RCC 7860 (cell line): Measurements from ENCODE around the gene CYP4V2.
"Not testable (repeated sequence)": the region's sequence is repeated elsewhere in the genome, so short reads cannot be mapped to it uniquely, and the experiment has no call there.

Experiments
- DNase-seq: peaks from one replicate; pipeline ENCODE4 v3.0.0-alpha.2; 2015; ENCODE audit warnings: low spot score
- FAIRE-seq: peaks from 2 replicates; lab custom pipeline; 2012; peaks lifted over from hg19 to GRCh38; lab: Jason Lieb, UNC

Gene CYP4V2

DNA sequence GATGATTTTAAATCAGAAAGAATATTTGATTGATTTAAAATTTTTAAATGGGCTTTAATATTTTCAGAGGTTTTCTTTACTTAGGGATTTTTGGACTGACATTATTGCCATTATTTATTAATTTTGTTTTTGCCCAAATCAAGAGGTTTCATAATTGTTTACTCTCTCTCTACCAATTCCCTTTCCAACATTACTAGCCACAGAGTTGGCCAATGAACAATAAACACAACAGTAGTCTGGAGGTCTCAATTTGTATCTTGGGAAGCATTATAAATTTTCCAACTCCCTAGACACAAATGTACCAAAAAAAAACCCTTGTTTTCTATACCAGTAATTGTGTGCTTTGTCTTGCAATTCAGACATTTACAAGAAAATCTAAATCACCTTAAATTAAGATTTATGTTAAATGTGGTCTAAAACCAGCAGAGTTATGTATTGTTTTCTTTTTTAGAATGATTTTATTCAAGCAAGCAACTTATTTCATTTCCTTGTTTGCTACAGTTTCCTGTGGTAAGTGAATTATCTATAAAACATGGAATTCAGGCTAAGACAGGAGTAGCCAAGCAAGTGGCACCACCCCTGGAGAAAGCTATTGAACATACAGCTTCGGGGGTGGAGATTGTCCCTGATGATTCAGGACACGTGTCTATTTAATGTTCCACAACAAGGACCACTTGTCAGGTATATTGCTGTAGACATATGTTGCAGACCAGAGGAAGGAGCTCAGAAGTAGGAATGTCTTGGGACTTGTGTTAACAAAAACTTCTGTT, 36.6 kb downstream of the CYP4V2 start:
- FAIRE-seq: no peak
- no peak for DNase-seq

DNA sequence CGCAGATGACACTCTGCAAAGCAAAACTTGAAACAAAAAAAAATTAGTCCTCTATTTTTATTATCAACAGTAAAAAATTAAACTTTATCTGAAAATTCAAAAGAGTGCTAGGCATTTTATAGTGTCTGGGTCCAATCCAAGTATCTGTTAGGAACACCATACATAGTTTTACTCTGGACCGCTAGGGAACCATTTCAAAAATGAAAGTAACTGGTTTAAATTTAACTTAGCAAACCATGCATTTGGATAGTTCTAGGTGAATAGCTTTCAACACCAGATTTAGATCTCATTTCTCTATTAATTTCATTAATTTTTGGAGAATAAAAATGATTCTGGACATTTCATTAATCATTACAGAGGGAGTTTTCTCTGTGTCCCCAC, 37.1 kb downstream of the CYP4V2 start:
- FAIRE-seq: no peak

DNA sequence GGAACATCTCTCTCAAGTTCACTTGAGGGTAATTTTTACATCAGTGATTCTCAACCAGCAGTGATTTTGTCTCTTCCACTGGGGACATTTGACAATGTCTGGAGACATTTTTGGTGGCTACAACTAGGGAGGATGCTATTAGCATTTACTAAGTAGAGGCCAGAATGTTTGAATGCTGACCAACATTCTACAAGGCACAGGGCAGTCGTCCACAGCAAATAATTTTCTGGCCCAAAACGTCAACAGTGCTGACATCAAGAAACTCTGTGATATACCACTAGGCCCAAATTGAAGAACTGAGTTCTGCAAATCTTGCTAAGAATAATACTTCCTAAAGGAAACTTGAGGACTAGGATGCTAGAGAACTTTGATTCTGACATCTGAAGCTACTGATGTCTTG, 43.0 kb downstream of the CYP4V2 start:
- DNase-seq: no peak
- FAIRE-seq: no peak

More for the DNA sequence above, 37.1 kb downstream of the CYP4V2 start:
- no peak for DNase-seq

DNA sequence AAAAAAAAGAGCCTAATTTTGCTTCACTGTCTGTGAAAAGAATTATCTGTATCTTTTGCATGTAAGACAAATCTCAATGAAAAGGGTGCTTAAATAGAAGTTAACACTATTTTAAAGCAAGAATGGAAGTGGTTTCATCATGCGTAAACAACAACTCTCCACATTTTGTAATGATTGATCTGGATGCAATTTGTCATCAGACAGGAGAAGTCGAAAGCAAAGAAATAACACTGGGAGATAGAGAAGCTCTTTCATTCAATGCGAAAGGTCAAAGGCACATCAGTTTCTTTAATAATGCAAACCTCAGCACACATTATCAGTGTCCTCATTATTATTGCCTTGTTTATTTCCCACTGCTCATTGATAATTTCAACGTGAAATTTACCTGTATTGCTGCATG, 44.8 kb downstream of the CYP4V2 start:
- FAIRE-seq: no peak
- DNase-seq: no peak

DNA sequence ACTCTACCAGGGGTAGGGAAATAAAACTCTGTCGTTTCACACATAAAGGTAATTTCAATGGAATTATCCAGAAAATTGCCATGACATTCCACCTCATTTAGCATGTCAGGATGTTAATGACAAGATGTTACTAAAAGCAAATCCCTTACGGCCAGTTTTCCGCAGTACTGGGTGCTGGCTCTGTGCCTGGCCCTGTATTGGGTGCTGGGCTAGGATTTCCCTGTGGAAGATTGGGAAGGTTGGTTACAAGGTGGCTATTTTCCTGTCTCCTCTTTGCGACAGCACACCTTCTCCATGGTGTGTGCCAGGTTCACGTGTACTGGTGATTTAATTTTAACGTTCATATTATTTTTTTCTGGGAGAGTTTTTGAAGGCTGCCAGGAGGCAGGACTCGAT, 49.1 kb downstream of the CYP4V2 start:
- FAIRE-seq (no peak), DNase-seq (no peak)

DNA sequence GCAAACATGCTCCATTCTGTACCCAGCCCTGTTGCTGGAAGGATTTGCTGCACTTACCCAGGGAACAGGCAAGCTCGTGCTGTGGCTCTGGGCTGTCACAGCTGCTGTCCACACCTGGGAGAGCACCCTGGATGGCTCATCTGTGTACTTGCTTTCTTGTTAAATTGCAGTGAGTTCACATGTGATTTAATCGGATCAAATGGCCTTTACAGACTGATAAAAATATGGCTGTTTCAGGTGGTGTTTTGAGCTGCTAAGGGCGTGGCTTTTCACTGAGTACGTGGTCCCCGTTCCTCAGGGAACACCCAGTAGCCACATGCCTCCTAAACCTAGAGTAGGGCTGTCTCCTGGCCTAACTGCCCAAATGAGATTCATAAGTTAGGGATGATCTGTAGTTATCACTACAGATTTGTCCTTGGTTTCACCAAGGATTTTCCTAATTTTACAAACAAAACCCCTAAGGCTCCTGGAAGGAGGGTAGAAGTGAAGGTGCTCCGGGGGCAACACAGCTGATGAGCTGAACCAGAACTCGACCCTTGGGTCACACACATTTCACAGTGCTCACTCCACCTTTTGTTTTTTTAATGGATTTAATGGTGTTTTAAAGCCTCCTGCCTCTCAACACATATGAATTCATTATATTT, 49.6 kb downstream of the CYP4V2 start:
- DNase-seq (no peak), FAIRE-seq (no peak)

DNA sequence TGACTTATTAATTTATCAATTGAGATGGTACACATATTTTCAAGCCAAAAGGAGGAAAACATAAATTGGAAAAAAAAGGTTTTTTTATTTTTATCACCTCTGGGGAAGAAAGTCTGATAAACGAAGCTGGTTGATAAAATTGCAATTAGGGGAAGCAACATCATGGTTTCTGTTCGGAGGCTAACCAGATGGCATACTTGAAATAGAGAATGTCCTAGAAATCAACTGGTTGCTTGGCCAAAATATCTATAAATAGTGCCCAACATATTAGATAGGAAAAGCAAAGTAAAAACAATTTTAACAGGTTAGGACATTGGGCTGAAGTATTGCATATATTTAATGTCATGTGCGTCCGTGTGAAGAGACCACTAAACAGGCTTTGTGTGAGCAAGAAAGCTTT, 50.2 kb downstream of the CYP4V2 start:
- FAIRE-seq: no peak

DNA sequence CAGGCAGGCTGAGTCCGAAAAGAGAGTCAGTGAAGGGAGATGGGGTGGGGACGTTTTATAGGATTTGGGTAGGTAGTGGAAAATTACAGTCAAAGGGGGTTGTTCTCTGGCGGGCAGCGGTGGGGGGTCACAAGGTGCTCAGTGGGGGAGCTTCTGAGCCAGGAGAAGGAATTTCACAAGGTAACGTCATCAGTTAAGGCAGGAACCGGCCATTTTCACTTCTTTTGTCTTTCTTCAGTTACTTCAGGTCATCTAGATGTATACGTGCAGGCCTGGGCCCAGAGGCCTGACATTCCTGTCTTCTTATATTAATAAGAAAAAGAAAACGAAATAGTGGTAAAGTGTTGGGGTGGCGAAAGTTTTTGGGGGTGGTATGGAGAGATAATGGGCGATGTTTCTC, 50.7 kb downstream of the CYP4V2 start:
- not testable (repeated sequence) for FAIRE-seq, DNase-seq

More for the DNA sequence above, 50.2 kb downstream of the CYP4V2 start:
- no peak for DNase-seq

DNA sequence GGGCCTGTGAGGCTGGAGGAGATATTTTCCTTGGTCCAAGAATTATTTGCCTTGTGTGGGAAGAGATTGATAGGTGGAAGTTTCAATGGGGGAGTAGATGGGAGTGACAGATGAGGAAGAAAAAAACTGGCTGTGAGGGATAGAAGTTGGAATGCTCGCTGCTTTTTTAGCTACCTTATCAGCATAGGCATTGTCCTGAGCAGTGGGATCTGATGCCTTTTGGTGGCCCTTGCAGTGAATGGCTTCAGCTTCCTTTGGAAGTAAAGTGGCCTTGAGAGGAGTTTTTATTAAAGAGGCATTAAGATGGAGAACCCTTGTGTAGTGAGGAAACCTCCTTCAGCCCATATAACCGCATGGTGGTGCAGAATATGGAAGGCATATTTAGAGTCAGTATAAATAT, 52.0 kb downstream of the CYP4V2 start:
- DNase-seq: no peak

DNA sequence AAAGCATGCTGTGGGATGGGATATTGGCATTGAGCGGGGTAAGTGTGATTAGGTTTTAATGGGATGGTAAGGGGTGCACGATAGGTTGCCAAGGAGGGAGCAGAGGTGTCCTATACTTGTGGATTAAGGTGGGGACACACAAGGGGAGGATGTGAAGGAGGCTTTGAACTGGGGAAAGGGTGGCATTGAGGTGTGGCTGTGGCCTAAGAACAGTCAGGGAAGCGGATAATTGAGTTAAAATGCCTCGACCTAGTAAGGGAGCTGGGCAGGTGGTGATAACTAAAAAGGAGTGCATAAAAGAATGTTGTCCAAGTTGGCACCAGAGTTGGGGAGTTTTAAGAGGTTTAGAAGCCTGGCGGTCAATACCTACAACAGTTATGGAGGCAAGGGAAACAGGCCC, 53.5 kb downstream of the CYP4V2 start:
- no peak for FAIRE-seq
- DNase-seq: no peak

More for the DNA sequence above, 52.0 kb downstream of the CYP4V2 start:
- FAIRE-seq: no peak

DNA sequence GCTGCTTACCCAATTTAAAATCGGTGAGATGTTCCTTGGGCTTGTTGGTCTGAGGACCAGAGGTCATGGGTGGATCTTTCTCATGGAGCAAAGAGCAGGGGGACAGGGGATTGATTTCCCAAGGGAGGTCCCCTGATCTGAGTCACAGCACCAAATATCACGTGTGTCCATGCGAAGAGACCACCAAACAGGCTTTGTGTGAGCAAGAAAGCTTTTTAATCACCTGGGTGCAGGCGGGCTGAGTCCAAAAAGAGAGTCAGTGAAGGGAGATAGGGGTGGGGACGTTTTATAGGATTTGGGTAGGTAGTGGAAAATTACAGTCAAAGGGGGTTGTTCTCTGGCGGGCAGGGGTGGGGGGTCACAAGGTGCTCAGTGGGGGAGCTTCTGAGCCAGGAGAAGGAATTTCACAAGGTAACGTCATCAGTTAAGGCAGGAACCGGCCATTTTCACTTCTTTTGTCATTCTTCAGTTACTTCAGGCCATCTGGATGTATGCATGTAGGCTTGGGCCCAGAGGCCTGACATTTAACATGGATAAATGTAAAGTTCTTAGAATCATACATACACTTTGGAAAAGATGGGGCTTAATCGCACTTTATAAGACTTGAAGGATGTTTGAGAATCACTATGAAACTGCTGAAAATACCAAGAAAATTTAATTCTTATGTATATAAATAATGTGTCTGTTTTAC, 55.8 kb downstream of the CYP4V2 start:
- FAIRE-seq: not testable (repeated sequence)

DNA sequence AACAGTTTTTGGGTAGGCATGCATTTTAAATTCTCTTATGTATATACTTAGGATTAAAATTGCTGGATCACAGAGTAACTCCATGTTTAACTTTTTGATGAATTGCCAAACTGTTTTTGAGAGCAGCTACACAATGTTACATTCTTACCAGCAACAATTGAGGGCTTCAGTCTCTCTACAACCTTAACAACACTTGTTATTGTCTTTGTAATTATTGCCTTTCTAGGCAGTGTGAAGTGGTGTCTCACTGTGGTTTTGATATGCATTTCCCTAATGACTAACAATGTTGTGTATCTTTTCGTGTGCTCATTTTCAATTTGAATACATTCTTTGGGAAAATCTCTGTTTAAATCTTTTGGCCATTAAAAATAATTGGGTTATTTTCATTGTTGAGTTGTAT, 57.3 kb downstream of the CYP4V2 start:
- DNase-seq: no peak
- FAIRE-seq: no peak

More for the DNA sequence above, 55.8 kb downstream of the CYP4V2 start:
- DNase-seq: not testable (repeated sequence)

DNA sequence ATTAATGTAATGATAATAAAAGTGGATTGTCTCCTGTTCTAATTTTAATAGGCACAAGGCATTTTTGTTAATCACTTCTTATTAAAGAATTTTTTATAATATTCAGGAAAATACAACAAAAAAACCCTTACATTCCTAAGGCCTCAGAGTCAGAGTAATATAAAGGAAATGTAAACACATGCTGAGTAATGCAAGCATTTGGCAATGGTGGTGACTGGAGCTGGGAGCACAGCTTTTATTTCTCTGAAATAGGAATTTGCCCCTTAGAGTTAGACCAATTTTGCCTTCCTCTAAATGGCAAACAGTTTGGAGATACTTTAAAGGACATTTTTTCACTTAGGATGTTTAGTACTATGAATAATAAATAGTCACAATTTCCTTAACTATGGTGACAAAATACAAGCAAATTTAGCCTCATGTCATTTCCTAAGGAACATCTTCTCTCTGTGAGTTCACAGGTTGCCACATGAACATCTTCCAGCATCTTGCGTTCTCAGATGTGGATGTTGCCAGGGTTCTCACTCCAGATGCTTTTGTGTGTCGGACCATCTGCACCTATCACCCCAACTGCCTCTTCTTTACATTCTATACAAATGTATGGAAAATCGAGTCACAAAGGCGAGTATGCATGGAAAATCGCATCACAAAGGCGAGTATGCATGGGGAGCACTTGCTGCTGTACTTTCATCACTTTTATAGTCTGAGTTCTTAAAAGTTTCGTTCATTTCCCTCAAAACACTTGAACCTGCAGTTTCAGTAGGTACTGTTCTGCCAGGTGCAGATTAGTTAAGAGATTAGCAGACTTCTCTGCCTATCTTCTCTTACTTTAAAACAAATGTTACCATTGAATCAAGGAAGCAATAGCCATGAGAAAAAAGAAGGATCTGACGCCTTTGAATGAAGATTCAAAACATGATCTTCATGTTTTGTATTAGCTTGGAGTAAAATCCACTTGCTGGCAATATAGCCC, 58.7 kb downstream of the CYP4V2 start:
- no peak for DNase-seq
- no peak for FAIRE-seq

DNA sequence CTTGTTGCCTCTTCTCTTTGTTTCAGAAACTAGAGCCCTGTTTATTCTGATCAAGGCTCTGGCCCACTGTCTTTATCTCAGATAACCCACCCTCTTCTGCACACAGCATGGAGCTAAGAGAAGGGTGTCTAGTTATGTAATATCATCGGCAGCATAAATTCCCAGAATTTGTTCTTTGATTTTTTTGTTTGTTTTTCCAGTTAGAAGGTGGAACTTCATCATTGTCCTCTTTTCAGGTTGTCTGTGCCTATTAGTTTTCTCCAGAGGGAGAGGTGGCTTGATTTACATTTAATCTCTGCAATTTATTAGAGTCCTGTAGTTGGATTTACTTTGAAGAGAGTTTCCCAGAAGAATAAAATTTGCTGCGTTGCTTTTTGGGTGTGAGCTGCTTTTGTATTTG, 59.4 kb downstream of the CYP4V2 start:
- no peak for DNase-seq

DNA sequence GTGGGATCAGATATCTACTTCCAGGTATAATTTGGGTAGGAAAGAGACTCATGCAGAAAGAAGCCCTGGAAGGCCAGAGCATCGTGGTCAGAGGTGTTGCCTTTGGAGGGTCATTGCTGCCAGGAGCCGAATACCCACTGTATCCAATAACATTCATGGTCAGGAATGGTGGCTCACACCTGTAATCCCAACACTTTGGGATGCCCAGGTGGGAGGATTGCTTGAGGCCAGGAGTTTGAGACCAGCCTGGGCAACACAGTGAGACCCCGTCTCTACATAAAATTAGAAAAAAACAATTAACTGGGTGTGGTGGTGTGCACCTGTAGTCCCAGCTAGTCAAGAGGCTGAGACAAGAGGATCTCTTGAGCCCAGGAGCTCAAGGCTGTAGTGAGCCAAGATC, 63.8 kb downstream of the CYP4V2 start:
- DNase-seq (no peak), FAIRE-seq (no peak)

More for the DNA sequence above, 59.4 kb downstream of the CYP4V2 start:
- no peak for FAIRE-seq

DNA sequence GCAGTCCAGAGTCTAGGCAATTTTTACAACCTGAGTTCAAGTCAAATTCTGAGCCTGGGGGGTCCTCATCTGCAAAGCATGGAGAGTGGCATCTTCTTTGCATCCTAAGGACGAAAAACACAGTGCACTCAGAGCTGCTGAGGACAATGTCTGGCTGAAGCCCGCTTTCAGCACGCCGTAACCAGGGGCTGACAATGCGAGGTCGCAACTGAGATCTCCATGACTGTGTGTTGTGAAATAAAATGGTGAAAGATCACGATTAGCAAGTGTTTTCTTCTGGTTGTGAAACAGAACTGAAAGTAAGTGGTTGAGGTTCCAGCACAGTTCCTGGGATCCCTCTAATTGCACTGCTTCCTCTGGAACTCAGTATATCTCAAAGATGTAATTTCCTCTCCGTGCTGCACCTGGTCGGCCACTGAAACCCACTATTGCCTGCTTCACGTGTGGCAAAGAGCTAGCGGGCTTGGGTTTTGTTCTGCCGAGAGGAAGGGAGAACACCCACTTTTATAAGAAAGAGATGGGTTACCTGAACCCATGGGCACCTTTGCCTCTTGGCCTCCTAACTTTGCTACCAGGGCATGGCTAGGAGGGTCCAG, 66.9 kb downstream of the CYP4V2 start:
- FAIRE-seq (no peak), DNase-seq (no peak)

DNA sequence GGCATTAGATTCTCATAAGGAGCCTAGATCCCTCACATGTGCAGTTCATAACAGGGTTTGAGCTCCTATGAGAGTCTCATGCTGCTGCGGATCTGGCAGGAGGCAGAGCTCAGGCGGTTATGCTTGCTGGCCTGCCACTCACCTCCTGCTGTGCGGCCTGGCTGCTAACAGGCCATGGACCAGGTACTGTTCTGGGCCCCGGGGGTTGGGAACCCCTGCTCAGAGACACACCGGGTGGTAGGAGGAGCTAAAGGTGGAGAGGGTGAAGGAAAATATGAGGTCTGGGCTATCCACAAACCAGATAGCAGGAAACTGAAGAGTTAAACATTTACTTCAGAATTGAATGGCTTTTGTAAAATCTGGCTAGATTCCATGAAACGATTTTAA, 68.7 kb downstream of the CYP4V2 start:
- no peak for FAIRE-seq

More for the DNA sequence above, 68.7 kb downstream of the CYP4V2 start:
- no peak for DNase-seq
